Chondrocyte (in vitro differentiated cells): ENCODE results near the gene TECPR2. TPM values are rescaled to one million over a fixed set of nuclear protein-coding genes. Genes with fewer than 3 reads are reported as not detected.
"Not testable (repeated sequence)": the region's sequence is repeated elsewhere in the genome, so short reads cannot be mapped to it uniquely, and the experiment has no call there.

Experiments used
- DNase-seq: peaks from one replicate; pipeline ENCODE4 v3.0.0; 2021; ENCODE audit warnings: mixed read lengths, low spot score
- H3K27ac Mint-ChIP-seq: one replicate; pipeline ENCODE4 v1.8.0; 2021; ENCODE audit warnings: mild to moderate bottlenecking, moderate library complexity, mixed read lengths; ENCODE audit not compliant: unreplicated experiment
- H3K27me3 Mint-ChIP-seq: 2 replicates; pipeline ENCODE4 v1.8.0; 2021; ENCODE audit warnings: low read depth, mixed read lengths
- H3K36me3 Mint-ChIP-seq: 2 replicates; pipeline ENCODE4 v1.8.0; 2021; ENCODE audit warnings: low read depth, mixed read lengths
- H3K4me1 Mint-ChIP-seq: 2 replicates; pipeline ENCODE4 v1.8.0; 2021; ENCODE audit warnings: low read depth, mild to moderate bottlenecking, mixed read lengths
- H3K4me3 Mint-ChIP-seq: one replicate; pipeline ENCODE4 v1.8.0; 2021; ENCODE audit warnings: mild to moderate bottlenecking, moderate library complexity, mixed read lengths; ENCODE audit not compliant: unreplicated experiment
- H3K9me3 Mint-ChIP-seq: 2 replicates; pipeline ENCODE4 v1.8.0; 2021; ENCODE audit warnings: low read depth, mixed read lengths
- total RNA-seq: library from RNA; stranded (reverse); gene quantifications from 3 replicates; pipeline ENCODE4 v1.2.1, GENCODE V29; 2021
- TF ChIP-seq, protein P1 (sequence below): fragments of 200-600 bp; sonication (generic); IDR thresholded peaks from 2 replicates; pipeline ENCODE4 v1.5.0; 2021; ENCODE audit warnings: antibody characterized with exemption, mild to moderate bottlenecking, moderate library complexity

Gene TECPR2
- total RNA-seq, 1 donor from 2014 or later, result 32.2 TPM

DNA sequence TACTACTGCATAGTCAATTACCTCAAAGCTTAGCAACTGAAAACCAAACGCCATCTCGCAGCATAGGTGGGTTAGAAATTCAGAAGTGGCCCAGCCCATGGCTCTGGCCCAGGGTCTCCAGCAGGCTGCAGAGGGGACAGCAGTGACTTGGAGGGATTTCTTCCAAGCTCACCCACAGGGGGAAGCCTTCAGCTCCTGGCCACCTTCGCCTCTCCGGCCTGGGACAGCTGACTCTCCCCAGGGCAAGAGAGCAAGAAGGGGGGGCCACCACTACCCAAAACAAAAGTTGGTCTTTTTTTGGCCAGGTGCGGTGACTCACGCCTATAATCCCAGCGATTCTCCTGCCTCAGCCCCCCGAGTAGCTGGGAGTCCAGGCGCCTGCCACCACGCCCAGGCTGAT lies 179.0 kb downstream of the TECPR2 start:
- TF ChIP-seq, protein P1, sequence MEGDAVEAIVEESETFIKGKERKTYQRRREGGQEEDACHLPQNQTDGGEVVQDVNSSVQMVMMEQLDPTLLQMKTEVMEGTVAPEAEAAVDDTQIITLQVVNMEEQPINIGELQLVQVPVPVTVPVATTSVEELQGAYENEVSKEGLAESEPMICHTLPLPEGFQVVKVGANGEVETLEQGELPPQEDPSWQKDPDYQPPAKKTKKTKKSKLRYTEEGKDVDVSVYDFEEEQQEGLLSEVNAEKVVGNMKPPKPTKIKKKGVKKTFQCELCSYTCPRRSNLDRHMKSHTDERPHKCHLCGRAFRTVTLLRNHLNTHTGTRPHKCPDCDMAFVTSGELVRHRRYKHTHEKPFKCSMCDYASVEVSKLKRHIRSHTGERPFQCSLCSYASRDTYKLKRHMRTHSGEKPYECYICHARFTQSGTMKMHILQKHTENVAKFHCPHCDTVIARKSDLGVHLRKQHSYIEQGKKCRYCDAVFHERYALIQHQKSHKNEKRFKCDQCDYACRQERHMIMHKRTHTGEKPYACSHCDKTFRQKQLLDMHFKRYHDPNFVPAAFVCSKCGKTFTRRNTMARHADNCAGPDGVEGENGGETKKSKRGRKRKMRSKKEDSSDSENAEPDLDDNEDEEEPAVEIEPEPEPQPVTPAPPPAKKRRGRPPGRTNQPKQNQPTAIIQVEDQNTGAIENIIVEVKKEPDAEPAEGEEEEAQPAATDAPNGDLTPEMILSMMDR, result no peak
- Mint-ChIP-seq H3K36me3 (no peaks in the 10 kb centered on the region), H3K4me3 (no peak overlapping the region), H3K27ac (no peak overlapping the region), H3K4me1 (peaks cover 17% of the 10 kb centered on the region), H3K9me3 (no peaks in the 10 kb centered on the region), H3K27me3 (peaks cover 12% of the 10 kb centered on the region)
- DNase-seq, result no peak

DNA sequence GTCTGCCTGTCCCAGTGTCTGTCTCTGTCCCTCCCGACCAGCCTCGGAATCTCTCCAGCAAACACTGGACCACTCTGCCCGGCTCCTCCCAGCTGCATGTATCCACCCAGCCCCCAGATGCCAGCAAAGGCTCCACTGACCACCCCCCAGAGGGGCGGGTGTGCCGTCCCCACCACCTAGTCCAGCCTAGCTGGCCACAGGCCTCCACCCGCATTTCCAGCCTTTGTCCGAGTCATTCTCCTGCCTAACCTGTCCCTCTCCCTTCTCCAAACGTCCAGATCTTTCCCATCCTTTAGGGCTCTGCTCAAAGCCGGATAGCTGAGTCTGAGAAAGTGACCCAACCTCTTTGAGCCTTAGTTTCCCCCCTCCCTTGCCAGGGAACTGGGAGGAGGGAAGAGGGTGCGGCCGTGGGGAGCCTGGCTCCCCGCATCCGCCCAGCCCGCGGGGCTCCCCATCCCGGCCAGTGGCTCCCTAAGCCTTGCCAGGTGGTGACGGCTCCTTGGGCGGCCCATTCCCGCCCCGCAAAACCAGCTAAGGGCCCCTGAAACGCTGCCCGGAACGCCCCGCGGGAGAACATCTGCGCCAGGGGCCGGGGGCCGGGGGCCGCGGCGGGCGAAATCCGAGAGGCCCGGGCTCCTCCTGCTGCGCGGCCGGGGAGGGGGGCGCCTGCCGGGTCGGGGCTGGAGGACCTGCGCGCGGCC lies 181.5 kb downstream of the TECPR2 start:
- peaks cover 14% of the 10 kb centered on the region for H3K4me1 Mint-ChIP-seq
- H3K36me3 Mint-ChIP-seq, result no peaks in the 10 kb centered on the region
- no peak overlapping the region for H3K27ac Mint-ChIP-seq
- DNase-seq, result no peak
- TF ChIP-seq, protein P1, result no peak
- peaks cover 12% of the 10 kb centered on the region for H3K27me3 Mint-ChIP-seq
- no peaks in the 10 kb centered on the region for H3K9me3 Mint-ChIP-seq
- H3K4me3 Mint-ChIP-seq, result no peak overlapping the region

DNA sequence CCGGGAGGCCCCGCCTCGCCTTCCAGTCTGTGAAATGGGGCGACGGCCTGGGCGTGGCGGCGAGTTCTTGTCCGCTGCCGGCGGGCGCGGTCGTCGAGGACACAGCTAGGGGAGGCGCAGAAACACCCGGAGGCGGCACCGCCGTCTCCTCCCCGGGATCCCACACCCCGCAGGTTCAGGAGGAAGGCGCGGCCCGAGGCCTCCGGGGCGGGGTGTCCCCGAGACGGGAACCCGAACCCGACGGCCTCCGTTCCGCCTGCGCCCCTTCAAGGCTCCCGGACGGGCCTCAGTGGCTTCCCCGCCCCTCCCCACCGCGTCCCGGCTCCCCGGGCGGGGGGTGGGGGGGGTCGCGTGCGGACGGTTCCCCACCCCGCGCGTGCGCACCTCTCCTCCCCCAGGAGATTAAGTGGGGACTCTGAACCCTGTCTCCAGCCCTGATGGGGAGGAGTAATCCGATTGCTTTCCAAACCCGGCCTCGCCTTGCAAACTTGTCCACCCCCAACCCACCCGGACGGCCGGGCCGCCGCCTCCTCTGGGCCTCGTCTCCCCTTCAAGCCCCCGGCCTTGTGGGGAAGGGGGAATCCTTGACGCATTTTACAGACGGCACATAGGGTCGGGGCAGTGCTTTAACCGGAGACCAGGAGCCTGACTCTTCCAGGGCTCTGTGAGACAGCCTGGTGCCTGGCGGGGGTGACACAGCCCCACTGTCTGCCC lies 182.2 kb downstream of the TECPR2 start:
- Mint-ChIP-seq H3K27me3 (peaks cover 12% of the 10 kb centered on the region), H3K4me1 (peaks cover 14% of the 10 kb centered on the region), H3K9me3 (no peaks in the 10 kb centered on the region), H3K27ac (no peak overlapping the region), H3K36me3 (no peaks in the 10 kb centered on the region), H3K4me3 (peak overlapping the region; percentile 41)
- DNase-seq, result no peak
- TF ChIP-seq, protein P1, result no peak

DNA sequence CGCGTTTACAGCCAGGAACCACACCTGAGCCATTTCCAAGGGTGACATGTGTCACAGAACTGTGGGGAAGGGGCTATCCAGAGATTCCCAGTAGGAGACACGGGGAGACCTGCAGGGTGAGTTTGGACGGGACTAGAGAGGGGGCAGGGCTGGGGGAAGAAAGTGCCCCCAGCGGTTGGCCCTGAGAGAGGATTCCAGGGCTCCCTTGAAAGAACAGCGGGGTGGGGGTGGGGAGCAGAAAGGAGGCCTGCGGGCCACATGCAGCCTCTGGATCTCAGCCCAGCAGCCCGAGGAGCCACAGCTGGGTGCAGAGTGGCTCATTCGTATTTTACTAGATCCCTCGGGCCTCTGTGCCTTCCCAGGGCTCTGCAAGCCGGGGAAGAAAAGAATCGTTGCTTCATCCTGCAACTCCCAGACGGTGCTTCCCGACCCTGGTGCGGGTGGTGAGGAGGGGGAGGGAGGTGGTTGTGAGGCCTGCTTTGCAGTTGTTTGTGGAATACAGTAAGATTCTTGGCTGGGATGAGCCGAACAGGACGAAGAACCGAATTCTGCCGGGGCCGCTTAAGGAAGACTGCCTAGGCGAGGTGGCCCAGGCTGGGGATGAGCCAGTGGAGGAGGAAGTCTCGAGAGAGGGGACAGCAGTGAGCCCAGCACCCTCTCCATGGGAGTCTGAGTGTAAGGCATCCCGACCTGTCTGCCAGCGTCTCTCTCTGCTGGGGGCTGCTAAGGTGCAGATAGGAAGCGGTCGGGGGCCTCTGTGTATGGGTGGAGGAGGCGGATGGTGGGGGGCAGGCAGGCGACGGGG lies 182.9 kb downstream of the TECPR2 start:
- Mint-ChIP-seq H3K4me1 (peaks cover 14% of the 10 kb centered on the region), H3K27me3 (peaks cover 14% of the 10 kb centered on the region), H3K4me3 (no peak overlapping the region), H3K36me3 (no peaks in the 10 kb centered on the region), H3K27ac (peak overlapping the region; percentile 24), H3K9me3 (no peaks in the 10 kb centered on the region)
- DNase-seq, result no peak
- TF ChIP-seq, protein P1, result no peak

DNA sequence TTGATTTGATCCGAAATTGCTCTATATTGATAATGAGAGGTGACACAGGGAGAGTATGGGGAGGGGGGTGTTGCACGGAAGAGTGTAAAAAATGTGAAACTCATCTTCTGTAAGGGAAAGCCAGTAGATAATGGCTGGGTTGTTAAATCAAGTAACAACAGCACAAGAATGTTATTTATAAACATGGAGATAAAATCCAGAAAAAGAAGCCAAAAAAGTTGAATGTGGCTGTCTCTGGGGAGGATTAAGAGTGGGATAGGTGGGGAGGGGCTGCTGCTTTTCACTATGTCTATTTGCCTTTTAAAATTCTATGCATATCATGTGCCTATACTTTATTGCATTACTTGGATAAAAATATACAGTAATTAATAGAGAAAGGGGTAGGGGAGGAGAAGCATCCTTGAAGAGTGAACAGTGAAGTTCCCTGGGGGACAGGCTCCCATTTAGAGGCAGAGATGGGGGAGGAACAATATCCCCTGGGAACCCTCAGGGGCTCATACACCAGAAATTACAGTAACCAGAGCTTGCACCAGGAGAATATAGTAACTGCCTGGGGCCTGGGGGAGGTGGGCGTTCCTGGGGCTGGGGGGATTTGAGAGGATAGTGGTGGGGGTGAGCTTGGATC lies 186.0 kb downstream of the TECPR2 start:
- H3K4me3 Mint-ChIP-seq, result no peak overlapping the region
- H3K9me3 Mint-ChIP-seq, result no peaks in the 10 kb centered on the region
- TF ChIP-seq, protein P1, result no peak
- H3K27ac Mint-ChIP-seq, result no peak overlapping the region
- peaks cover 14% of the 10 kb centered on the region for H3K27me3 Mint-ChIP-seq
- no peaks in the 10 kb centered on the region for H3K36me3 Mint-ChIP-seq
- no peak for DNase-seq
- peaks cover 14% of the 10 kb centered on the region for H3K4me1 Mint-ChIP-seq

DNA sequence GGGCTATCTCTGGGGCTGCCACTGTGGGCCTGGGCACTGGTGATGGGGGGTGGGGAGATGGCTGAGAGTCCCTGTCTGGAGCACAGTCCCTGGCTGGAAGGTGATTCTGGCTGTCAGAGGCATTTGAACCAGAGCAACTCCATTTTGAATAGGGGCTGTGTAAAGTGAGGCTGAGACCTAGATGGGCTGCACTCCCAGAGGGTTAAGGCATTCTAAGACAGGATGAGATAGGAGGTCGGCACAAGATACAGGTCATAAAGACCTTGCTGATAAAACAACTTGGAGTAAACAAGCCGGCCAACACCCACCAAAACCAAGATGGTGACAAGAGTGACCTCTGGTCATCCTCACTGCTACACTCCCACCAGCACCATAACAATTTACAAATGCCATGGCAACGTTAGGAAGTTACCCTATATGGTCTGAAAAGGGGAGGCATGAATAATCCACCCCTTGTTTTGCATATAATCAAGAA lies 188.2 kb downstream of the TECPR2 start:
- not testable (repeated sequence) for H3K27ac Mint-ChIP-seq, H3K4me3 Mint-ChIP-seq, H3K4me1 Mint-ChIP-seq, DNase-seq, H3K27me3 Mint-ChIP-seq, H3K36me3 Mint-ChIP-seq, H3K9me3 Mint-ChIP-seq
